Calu3 (cell line): ENCODE data around the gene SEC31B. TPM values are rescaled to one million over a fixed set of nuclear protein-coding genes. Genes with fewer than 3 reads are reported as not detected.

Experiments
- BruUV-seq: library from RNA; stranded (reverse); fragments of 400-500 nt; replicated peaks from 2 replicates; lab custom pipeline; 2021; lab: Mats Ljungman, UMichigan
- CTCF ChIA-PET: fragments of 300-600 bp; sonication (Branson Sonifier 250); formaldehyde crosslinking; loops from one replicate; lab custom pipeline; 2022; ENCODE audit warnings: antibody characterized with exemption; lab: Charles Lee
- DNase-seq: peaks from one replicate; pipeline ENCODE4 v3.0.0; 2022
- H3K27ac Mint-ChIP-seq: one replicate; pipeline ENCODE4 v1.8.0; 2022; ENCODE audit warnings: mixed read lengths; ENCODE audit not compliant: unreplicated experiment
- H3K27me3 Mint-ChIP-seq: one replicate; pipeline ENCODE4 v1.8.0; 2022; ENCODE audit warnings: mixed read lengths; ENCODE audit not compliant: unreplicated experiment
- H3K36me3 Mint-ChIP-seq: one replicate; pipeline ENCODE4 v1.8.0; 2022; ENCODE audit warnings: mild to moderate bottlenecking, moderate library complexity, mixed read lengths; ENCODE audit not compliant: insufficient read depth, unreplicated experiment
- H3K4me1 Mint-ChIP-seq: one replicate; pipeline ENCODE4 v1.8.0; 2022; ENCODE audit warnings: mild to moderate bottlenecking, low read depth, mixed read lengths; ENCODE audit not compliant: unreplicated experiment
- H3K4me3 Mint-ChIP-seq: one replicate; pipeline ENCODE4 v1.8.0; 2022; ENCODE audit warnings: mild to moderate bottlenecking, low read depth, moderate library complexity, mixed read lengths; ENCODE audit not compliant: unreplicated experiment
- H3K9me3 Mint-ChIP-seq: one replicate; pipeline ENCODE4 v1.8.0; 2022; ENCODE audit warnings: low read depth, mixed read lengths; ENCODE audit not compliant: unreplicated experiment
- CTCF ChIP-seq: fragments of 200-600 bp; IDR thresholded peaks from one replicate; pipeline ENCODE4 v1.8.0; 2022; ENCODE audit warnings: antibody characterized with exemption; ENCODE audit not compliant: unreplicated experiment
- intact Hi-C: fragments of 100-400 bp; cut with micrococcal nuclease; formaldehyde crosslinking; loops from one replicate; pipeline ENCODE4 v1.10.0; 2022; ENCODE audit not compliant: unreplicated experiment
- total RNA-seq: library from RNA; stranded (reverse); gene quantifications from 2 replicates; pipeline ENCODE4 v1.2.3, GENCODE V29; 2022

Gene SEC31B
- total RNA-seq, 1 experiment from 2014 or later, result 6.5 TPM

GRCh38 chr10:100498059-100498458 is 21.6 kb downstream of the SEC31B start:
- intact Hi-C loops, result no loop called here
- no peak overlapping the region for H3K27ac Mint-ChIP-seq
- no peaks in the 10 kb centered on the region for H3K9me3 Mint-ChIP-seq
- TF ChIP-seq CTCF, result no peak
- no peaks in the 10 kb centered on the region for H3K36me3 Mint-ChIP-seq
- H3K4me1 Mint-ChIP-seq, result no peaks in the 10 kb centered on the region
- no TSS peak for BruUV-seq
- no peak overlapping the region for H3K4me3 Mint-ChIP-seq
- no peak for DNase-seq
- CTCF ChIA-PET, result no interaction called here
- H3K27me3 Mint-ChIP-seq, result no peaks in the 10 kb centered on the region

- intact Hi-C loops, result no loop called here
- H3K27me3 Mint-ChIP-seq, result no peaks in the 10 kb centered on the region
Observed at GRCh38 chr10:100496567-100496966, 23.1 kb downstream of the SEC31B start.

GRCh38 chr10:100490531-100490930 is 29.1 kb downstream of the SEC31B start:
- TF ChIP-seq CTCF, result no peak
- no peak overlapping the region for H3K4me3 Mint-ChIP-seq
- intact Hi-C loops, result no loop called here
- H3K9me3 Mint-ChIP-seq, result no peaks in the 10 kb centered on the region
- CTCF ChIA-PET, result no interaction called here
- no peak overlapping the region for H3K27ac Mint-ChIP-seq
- DNase-seq, result no peak
- no peaks in the 10 kb centered on the region for H3K4me1 Mint-ChIP-seq
- no peaks in the 10 kb centered on the region for H3K36me3 Mint-ChIP-seq
- BruUV-seq, result no TSS peak
- no peaks in the 10 kb centered on the region for H3K27me3 Mint-ChIP-seq

More at GRCh38 chr10:100496567-100496966, 23.1 kb downstream of the SEC31B start:
- Mint-ChIP-seq H3K9me3 (no peaks in the 10 kb centered on the region), H3K36me3 (no peaks in the 10 kb centered on the region), H3K4me3 (no peak overlapping the region), H3K4me1 (no peaks in the 10 kb centered on the region), H3K27ac (no peak overlapping the region)
- TF ChIP-seq CTCF, result no peak
- CTCF ChIA-PET, result no interaction called here
- BruUV-seq, result no TSS peak
- no peak for DNase-seq

GRCh38 chr10:100489396-100489795 is 30.3 kb downstream of the SEC31B start:
- no peak for TF ChIP-seq CTCF
- no TSS peak for BruUV-seq
- H3K9me3 Mint-ChIP-seq, result no peaks in the 10 kb centered on the region
- DNase-seq, result no peak
- H3K4me3 Mint-ChIP-seq, result no peak overlapping the region
- CTCF ChIA-PET, result no interaction called here
- intact Hi-C loops, result no loop called here
- H3K4me1 Mint-ChIP-seq, result no peaks in the 10 kb centered on the region
- H3K36me3 Mint-ChIP-seq, result no peaks in the 10 kb centered on the region
- no peaks in the 10 kb centered on the region for H3K27me3 Mint-ChIP-seq
- no peak overlapping the region for H3K27ac Mint-ChIP-seq

- intact Hi-C loops, result no loop called here
- no peak for TF ChIP-seq CTCF
- Mint-ChIP-seq H3K9me3 (no peaks in the 10 kb centered on the region), H3K27me3 (peaks cover 11% of the 10 kb centered on the region), H3K4me1 (no peaks in the 10 kb centered on the region), H3K36me3 (peaks cover 1% of the 10 kb centered on the region), H3K27ac (no peak overlapping the region), H3K4me3 (no peak overlapping the region)
- DNase-seq, result no peak
- CTCF ChIA-PET, result no interaction called here
- BruUV-seq, result no TSS peak
Observed at GRCh38 chr10:100487529-100487928, 32.1 kb downstream of the SEC31B start.
